Right atrium auricular region (tissue), 2 donors: ENCODE measurements around the gene TMEM190. TPM values are rescaled to one million over a fixed set of nuclear protein-coding genes. Genes with fewer than 3 reads are reported as not detected.

ENCODE experiments used
- DNase-seq: peaks from one replicate; pipeline ENCODE4 v3.0.0-alpha.2; 2019; ENCODE audit warnings: low spot score
- H3K27ac ChIP-seq, 2 donors: fragments of 200-600 bp; sonication (generic); 1 replicate in 1 of 2; 2 replicates in 1 of 2; pipeline ENCODE4 v1.5.1; 2016 to 2019
- H3K27me3 ChIP-seq, 2 donors: fragments of 200-600 bp; sonication (generic); one replicate each; pipeline versions ENCODE4 v1.5.1 to v1.6.0; 2017 to 2019
- H3K36me3 ChIP-seq: fragments of 200-600 bp; sonication (generic); one replicate; pipeline ENCODE4 v1.5.1; 2016
- H3K4me1 ChIP-seq, 2 donors: fragments of 200-600 bp; sonication (generic); one replicate each; pipeline versions ENCODE4 v1.5.1 to v1.6.0; 2017 to 2019
- H3K4me3 ChIP-seq, 2 donors: fragments of 200-600 bp; sonication (generic); 1 replicate in 1 of 2; 2 replicates in 1 of 2; pipeline ENCODE4 v1.5.1; 2017 to 2019; ENCODE audit warnings: mild to moderate bottlenecking in 1 of 2, moderate library complexity in 1 of 2
- H3K9me3 ChIP-seq, 2 donors: fragments of 200-600 bp; sonication (generic); one replicate each; pipeline ENCODE4 v1.5.1; 2019
- CTCF ChIP-seq, 2 donors: fragments of 200-600 bp; sonication (generic); IDR thresholded peaks; one replicate each; pipeline ENCODE4 v1.5.1; 2019; ENCODE audit warnings: antibody characterized with exemption in 2 of 2
- total RNA-seq, 2 donors: library from RNA; depleted of rRNA; stranded (reverse); fragments of >200 nt; gene quantifications; one replicate each; pipeline ENCODE4 v1.1.0, GENCODE V29; 2016

TMEM190 gene
- total RNA-seq, 2 donors from 2014 or later, result not detected

GRCh38 chr19:55350620-55351315, 25.9 kb upstream of the TMEM190 start:
- H3K4me1 ChIP-seq, result peaks cover 0 to 29% of the 10 kb centered on the region in 2 donors
- peaks cover 21 to 33% of the 10 kb centered on the region in 2 donors for H3K27me3 ChIP-seq
- H3K4me3 ChIP-seq, result no peak overlapping the region
- H3K9me3 ChIP-seq, result no peaks in the 10 kb centered on the region
- no peak for TF ChIP-seq CTCF (IDR thresholded peaks at IDR 0.05)
- no peak overlapping the region for H3K27ac ChIP-seq
- peaks cover 4% of the 10 kb centered on the region for H3K36me3 ChIP-seq
- no peak for DNase-seq

DNA sequence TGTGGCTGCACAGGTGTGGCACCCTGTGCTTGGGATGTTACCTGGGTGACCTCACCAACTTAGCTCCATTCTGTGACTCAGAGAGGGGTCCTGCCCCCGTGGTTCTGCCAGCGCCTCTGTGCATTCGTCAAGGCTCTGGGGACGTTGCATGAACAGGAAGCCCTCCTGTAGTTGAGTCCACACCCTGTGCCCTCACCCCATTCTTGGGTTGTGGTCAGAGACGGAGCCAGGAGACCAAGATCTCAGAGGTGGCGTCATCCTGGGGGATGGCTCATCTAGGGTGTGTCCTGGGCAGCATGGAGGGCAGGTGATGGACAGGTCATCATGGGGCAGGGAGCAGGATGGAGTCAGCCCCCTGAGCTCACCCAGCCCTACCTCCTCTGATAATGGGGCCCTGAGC, 24.6 kb upstream of the TMEM190 start:
- no peak overlapping the region for H3K27ac ChIP-seq

DNA sequence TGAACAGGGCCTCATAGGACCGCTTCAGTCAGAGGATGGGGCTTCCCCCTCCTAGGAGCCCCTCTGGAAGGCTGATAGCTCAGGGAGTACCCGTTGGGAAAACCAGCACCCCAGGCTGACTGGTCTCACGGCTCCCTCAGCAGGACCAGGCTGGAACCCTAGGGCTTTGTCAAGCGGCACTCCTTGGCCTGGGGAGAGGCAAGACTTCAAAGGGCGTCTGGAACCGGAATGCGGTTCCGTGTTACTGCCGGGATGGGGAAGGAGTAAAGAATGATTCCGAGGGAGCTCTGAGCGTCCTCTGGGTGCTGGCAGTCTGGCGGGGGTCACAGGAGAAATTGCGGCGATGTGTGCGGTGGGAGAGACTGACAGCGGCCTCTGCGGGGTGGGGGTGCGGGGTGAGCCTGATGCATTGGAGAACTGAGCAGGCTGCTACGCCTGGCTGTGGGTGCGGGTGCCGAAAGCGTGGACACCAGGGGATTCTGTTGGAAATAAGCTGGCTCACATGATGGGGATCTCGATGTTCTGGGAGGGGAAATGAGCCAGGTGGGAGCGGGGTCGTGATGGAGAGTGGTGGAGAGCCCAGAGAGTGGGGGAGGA, 24.0 kb upstream of the TMEM190 start:
- Histone ChIP-seq H3K4me1 (peaks cover 0 to 23% of the 10 kb centered on the region in 2 donors), H3K36me3 (no peaks in the 10 kb centered on the region), H3K9me3 (no peaks in the 10 kb centered on the region), H3K4me3 (no peak overlapping the region), H3K27me3 (peaks cover 21 to 33% of the 10 kb centered on the region in 2 donors), H3K27ac (no peak overlapping the region)
- DNase-seq, result no peak
- no peak for TF ChIP-seq CTCF (IDR thresholded peaks at IDR 0.05)

More for the DNA sequence above, 24.6 kb upstream of the TMEM190 start:
- H3K9me3 ChIP-seq, result no peaks in the 10 kb centered on the region
- peaks cover 21 to 33% of the 10 kb centered on the region in 2 donors for H3K27me3 ChIP-seq
- no peak overlapping the region for H3K4me3 ChIP-seq
- H3K36me3 ChIP-seq, result peaks cover 3% of the 10 kb centered on the region
- no peak for DNase-seq
- no peak for TF ChIP-seq CTCF (IDR thresholded peaks at IDR 0.05)
- peaks cover 0 to 23% of the 10 kb centered on the region in 2 donors for H3K4me1 ChIP-seq

DNA sequence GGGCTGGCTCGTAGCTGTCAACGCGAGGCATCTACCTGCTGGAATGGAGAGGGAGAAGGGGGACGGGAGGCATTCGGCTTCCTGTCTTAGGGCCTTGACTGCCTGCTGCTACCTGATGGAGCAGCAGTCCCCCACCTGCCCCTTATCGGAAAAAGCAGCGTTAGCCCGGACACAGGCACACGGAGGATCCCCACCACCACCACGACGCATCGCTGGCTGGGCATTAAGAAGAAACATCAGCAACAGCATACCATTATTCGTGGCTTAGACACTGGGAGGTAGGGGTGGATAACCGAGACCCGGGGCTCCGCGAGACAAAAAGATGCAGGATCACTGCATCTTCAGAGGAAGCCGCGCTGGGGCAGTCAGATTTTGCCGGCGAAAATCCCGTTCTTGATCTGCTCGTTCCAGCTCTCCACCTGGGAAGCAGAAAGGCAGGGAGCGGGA, 23.2 kb upstream of the TMEM190 start:
- DNase-seq, result no peak
- H3K4me1 ChIP-seq, result peaks cover 0 to 23% of the 10 kb centered on the region in 2 donors
- no peaks in the 10 kb centered on the region for H3K36me3 ChIP-seq
- H3K27ac ChIP-seq, result no peak overlapping the region
- peaks cover 21 to 33% of the 10 kb centered on the region in 2 donors for H3K27me3 ChIP-seq
- H3K4me3 ChIP-seq, result peak overlapping the region; percentile 18 to 45
- H3K9me3 ChIP-seq, result no peaks in the 10 kb centered on the region
- TF ChIP-seq CTCF (IDR thresholded peaks at IDR 0.05), result no peak

DNA sequence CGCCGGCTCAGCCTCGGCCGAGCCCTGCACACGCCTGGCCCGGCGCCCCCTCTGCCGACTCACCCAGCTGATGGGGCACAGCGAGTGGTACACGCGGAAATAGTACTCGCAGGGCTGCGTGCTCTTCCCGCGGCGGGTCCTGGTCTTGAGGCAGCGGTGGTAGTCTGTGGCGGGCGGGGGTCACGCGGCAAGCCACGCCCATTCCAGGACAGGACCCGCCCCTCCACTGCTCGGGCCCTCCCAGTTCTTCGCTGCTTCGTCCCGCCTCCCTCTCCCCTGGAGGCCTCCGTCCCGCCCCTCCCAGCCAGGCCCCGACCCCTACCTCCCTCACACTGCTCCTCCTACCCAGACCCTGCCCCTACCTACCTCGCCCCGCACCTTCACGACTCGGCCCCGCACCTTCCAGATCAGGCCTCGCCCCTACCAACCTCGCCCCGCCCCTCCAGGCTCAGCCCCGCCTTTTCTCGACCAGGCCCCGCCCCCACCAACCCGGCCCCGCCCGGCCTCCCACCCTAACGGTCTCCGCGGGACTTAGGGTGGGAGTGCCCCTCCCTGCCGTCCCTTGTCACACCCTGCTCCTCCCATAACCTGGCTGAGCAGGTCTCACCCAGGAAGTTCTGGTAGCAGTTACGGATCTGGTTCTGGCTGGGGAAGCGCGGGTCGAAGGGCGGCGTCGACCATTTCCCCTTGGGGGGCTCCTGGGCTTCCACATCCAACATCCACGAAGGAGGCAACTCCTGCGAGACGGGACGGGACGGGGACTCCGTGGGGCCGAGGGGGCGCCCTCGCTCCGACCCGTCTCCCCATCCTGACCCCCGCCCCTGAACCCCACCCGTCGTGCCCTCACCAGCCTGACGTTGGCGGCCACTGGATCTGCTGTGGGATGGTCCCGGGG, 22.6 kb upstream of the TMEM190 start:
- H3K27me3 ChIP-seq, result peaks cover 21 to 33% of the 10 kb centered on the region in 2 donors
- H3K9me3 ChIP-seq, result no peaks in the 10 kb centered on the region
- peak overlapping the region; percentile 18 to 45 for H3K4me3 ChIP-seq
- no peaks in the 10 kb centered on the region for H3K36me3 ChIP-seq
- TF ChIP-seq CTCF (IDR thresholded peaks at IDR 0.05), result no peak
- no peak for DNase-seq
- H3K27ac ChIP-seq, result no peak overlapping the region
- H3K4me1 ChIP-seq, result peaks cover 0 to 23% of the 10 kb centered on the region in 2 donors
